HG03025 (cell line): ENCODE results near the gene MSRB1.

ENCODE experiments used
- ATAC-seq: cut with Tn5 transposase; IDR thresholded peaks from one replicate; pipeline ENCODE4 v1.9.1; 2021; ENCODE audit warnings: mild to moderate bottlenecking, moderate library complexity; ENCODE audit not compliant: unreplicated experiment, low FRiP score

MSRB1 gene

GRCh38 chr16:1918351-1919326 lies 24.4 kb downstream of the MSRB1 start, which contains the start of gene HS3ST6:
HS3ST6 (minus strand) TSS chr16:1918415; CDS start chr16:1918323, 92 bp downstream.
- no peak for ATAC-seq

GRCh38 chr16:1917665-1918350 lies 25.2 kb downstream of the MSRB1 start:
- no peak for ATAC-seq

- no peak for ATAC-seq
Observed at GRCh38 chr16:1917056-1917664, 25.8 kb downstream of the MSRB1 start.

- no peak for ATAC-seq
Observed at GRCh38 chr16:1916640-1916990, 26.4 kb downstream of the MSRB1 start.

- no peak for ATAC-seq
Observed at GRCh38 chr16:1915732-1916639, 27.0 kb downstream of the MSRB1 start.

- no peak for ATAC-seq
Observed at GRCh38 chr16:1914988-1915387, 28.0 kb downstream of the MSRB1 start.

GRCh38 chr16:1914084-1914608 lies 28.9 kb downstream of the MSRB1 start:
- ATAC-seq: no peak

GRCh38 chr16:1913327-1914083 lies 29.5 kb downstream of the MSRB1 start:
- no peak for ATAC-seq

GRCh38 chr16:1912215-1912543 lies 30.8 kb downstream of the MSRB1 start:
- ATAC-seq: no peak

GRCh38 chr16:1911467-1912214 lies 31.4 kb downstream of the MSRB1 start:
- ATAC-seq: no peak

- ATAC-seq: no peak
Observed at GRCh38 chr16:1909561-1910231, 33.3 kb downstream of the MSRB1 start.

- ATAC-seq: no peak
Observed at GRCh38 chr16:1908983-1909382, 34.0 kb downstream of the MSRB1 start.

GRCh38 chr16:1908184-1908583 lies 34.8 kb downstream of the MSRB1 start:
- no peak for ATAC-seq

- no peak for ATAC-seq
Observed at GRCh38 chr16:1907226-1907860, 35.7 kb downstream of the MSRB1 start.

- no peak for ATAC-seq
Observed at GRCh38 chr16:1906846-1907165, 36.2 kb downstream of the MSRB1 start.

- no peak for ATAC-seq
Observed at GRCh38 chr16:1906055-1906845, 36.7 kb downstream of the MSRB1 start.
